ENCODE measurements around the gene DCANP1.

DNA sequence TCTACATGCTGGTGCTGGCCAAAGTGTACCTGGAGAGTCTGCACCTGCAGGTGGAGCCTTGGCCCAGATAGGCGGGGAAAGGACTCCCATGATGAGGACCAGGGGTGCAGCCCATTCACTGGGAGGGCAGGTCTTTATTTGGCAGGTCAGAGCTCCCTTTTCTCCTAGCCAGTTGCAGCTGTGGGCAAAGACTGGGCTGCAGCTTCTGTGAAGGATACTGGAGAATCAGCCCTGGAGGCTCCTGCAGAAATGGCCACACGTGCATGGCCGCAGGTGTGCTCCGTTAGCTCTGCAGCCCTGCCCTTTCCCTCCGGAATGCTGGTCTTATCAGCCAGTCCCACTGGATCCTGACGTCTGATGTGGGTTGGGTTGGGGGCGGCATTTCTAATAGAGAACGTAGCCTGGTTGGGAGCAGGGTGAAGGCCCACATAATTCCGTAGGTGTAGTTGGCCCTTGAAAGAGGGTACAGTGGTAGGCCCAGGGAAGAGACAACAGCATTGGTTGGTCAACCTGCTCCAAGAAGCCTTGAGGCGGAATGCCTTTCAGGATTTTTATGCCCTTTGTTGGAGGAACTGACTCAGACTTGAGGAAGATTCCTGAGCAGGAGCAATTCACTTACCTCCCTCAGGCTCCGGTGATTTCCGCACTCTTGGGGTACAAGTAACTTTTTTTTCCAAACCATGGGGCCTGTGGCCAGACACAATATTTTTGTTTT, 27.0 kb upstream of the DCANP1 start:
- TF ChIP-seq, protein P1, sequence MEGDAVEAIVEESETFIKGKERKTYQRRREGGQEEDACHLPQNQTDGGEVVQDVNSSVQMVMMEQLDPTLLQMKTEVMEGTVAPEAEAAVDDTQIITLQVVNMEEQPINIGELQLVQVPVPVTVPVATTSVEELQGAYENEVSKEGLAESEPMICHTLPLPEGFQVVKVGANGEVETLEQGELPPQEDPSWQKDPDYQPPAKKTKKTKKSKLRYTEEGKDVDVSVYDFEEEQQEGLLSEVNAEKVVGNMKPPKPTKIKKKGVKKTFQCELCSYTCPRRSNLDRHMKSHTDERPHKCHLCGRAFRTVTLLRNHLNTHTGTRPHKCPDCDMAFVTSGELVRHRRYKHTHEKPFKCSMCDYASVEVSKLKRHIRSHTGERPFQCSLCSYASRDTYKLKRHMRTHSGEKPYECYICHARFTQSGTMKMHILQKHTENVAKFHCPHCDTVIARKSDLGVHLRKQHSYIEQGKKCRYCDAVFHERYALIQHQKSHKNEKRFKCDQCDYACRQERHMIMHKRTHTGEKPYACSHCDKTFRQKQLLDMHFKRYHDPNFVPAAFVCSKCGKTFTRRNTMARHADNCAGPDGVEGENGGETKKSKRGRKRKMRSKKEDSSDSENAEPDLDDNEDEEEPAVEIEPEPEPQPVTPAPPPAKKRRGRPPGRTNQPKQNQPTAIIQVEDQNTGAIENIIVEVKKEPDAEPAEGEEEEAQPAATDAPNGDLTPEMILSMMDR (IDR thresholded peaks at IDR 0.05; ENCODE audit: insufficient read depth, low read length) = no peak
- TF ChIP-seq REST (IDR thresholded peaks at IDR 0.05; ENCODE audit: insufficient replicate concordance, low read depth) (no peak), POLR2AphosphoS5 (IDR thresholded peaks at IDR 0.05; ENCODE audit: low read depth) (no peak), SPI1 (IDR thresholded peaks at IDR 0.05; ENCODE audit: borderline replicate concordance, low read depth) (no peak)

All from HL-60 (cell line).